ENCODE results near the gene CACNA1G.

DNA sequence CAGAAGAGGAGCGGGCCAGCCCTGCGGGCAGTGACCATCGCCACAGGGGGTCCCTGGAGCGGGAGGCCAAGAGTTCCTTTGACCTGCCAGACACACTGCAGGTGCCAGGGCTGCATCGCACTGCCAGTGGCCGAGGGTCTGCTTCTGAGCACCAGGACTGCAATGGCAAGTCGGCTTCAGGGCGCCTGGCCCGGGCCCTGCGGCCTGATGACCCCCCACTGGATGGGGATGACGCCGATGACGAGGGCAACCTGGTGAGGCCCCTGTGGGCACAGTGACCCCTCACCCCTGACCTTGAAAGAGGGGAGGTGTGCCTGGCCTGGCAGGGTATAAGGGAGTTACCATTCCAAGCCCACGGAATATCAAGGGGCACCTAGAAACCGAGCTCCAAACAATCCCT, 39.1 kb downstream of the CACNA1G start:
- TF ChIP-seq, protein P1, sequence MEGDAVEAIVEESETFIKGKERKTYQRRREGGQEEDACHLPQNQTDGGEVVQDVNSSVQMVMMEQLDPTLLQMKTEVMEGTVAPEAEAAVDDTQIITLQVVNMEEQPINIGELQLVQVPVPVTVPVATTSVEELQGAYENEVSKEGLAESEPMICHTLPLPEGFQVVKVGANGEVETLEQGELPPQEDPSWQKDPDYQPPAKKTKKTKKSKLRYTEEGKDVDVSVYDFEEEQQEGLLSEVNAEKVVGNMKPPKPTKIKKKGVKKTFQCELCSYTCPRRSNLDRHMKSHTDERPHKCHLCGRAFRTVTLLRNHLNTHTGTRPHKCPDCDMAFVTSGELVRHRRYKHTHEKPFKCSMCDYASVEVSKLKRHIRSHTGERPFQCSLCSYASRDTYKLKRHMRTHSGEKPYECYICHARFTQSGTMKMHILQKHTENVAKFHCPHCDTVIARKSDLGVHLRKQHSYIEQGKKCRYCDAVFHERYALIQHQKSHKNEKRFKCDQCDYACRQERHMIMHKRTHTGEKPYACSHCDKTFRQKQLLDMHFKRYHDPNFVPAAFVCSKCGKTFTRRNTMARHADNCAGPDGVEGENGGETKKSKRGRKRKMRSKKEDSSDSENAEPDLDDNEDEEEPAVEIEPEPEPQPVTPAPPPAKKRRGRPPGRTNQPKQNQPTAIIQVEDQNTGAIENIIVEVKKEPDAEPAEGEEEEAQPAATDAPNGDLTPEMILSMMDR (IDR thresholded peaks at IDR 0.05): no peak
- TF ChIP-seq POLR2A (IDR thresholded peaks at IDR 0.05): no peak

All from testis (tissue), 2 donors.